Stimulated activated CD4-positive, alpha-beta T cell treated with anti-CD3 and anti-CD28 coated beads, Interleukin-2, amount 100 ng/mL, for 48 hours (primary cell): Measurements from ENCODE around the gene CELSR3.
A peak's percentile ranks its signal among the peaks of the same experiment; 100 is the strongest.

Experiments used
- DNase-seq, 2 donors: peaks; one replicate each; pipeline ENCODE4 v3.0.0-alpha.2; 2020

The CELSR3 gene

DNA sequence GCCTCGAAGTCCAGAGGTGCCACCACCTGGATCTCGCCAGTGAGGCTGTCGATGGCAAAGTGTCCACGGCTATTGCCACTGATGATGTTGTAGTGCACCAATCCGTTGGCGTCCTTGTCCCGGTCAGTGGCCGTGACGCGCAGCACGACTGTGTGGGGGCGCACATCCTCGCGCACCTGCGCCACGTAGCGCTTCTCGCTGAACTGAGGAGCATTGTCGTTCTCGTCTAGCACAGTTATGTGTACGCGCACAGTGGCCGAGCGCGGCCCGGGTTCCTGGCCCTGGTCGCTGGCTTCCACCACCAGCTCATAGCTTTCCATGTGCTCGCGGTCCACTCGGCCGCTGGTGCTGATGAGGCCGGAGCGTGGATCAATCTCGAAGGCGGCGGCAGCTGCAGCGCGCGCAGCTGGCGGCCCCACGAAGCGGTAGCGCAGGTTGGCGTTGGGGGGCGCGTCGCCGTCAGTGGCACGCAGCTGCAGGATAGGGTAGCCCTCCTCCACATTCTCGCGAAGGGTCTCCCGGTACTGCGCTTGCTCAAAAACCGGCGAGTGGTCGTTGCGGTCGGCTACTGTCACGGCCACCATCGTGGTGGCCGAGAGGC, 1.8 kb downstream of the CELSR3 start:
- no peak for DNase-seq

- DNase-seq, result peak in 1 of 2 donors; percentile 20
Observed at GRCh38 chr3:48656841-48657281, 5.8 kb downstream of the CELSR3 start.

DNA sequence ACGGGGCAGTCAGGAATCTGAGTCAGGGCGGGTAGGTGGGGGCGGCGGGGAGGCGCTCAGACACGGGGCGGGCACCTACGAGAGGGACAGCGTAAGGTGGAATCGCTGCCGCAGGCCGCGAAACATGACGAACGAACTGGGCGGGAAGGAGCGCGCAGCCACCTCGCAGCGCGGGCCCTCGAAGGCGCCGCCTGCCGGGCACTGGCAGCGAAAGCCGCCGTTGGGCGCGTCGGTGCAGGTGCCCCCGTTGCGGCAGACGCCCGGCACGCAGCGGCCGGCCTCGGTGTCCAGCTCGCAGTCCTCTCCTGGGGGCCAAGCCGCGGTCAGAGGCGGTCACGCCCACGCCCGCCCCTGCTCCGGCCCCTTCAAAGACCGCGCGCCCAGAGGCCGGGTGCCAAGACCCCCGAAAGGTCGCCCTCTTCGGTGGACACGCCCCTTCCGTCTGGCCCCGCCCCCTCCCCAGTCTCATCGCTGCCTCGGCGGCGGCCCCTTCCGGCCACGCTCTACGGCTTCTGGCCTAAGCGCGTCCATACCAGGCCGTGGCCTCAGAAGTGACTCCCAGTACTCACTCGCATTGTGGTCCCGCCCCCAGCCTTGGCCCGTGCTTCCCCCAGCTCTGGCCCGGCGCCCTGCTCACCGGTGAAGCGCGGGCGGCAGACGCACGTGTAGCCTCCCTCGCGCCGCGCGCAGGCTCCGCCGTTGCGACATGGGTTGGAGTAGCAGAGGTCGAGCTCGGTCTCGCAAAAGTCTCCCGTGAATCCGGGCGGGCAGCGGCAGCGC, 6.4 kb downstream of the CELSR3 start:
- peak; percentile 79 to 84 for DNase-seq

DNA sequence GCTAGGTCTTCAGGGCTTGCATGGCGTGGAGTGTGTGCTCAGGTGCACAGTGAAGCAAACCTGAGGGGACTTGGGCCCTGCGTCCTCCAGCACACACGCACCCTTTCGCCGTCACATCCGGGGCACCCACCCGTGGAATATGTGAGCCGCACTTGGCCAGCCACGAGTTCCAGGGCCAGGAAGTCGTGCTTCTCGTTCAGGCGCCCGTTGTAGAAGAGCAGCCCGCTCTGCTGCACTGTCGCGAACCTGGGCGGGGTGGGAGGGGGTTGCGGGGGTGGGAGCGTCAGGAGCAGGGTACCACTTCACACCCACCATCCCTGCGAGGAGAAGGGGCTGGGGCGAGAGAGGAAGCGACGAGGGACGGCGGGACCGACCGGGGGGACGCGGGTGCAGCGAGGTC, 7.1 kb downstream of the CELSR3 start:
- peak in 1 of 2 donors; percentile 39 for DNase-seq

DNA sequence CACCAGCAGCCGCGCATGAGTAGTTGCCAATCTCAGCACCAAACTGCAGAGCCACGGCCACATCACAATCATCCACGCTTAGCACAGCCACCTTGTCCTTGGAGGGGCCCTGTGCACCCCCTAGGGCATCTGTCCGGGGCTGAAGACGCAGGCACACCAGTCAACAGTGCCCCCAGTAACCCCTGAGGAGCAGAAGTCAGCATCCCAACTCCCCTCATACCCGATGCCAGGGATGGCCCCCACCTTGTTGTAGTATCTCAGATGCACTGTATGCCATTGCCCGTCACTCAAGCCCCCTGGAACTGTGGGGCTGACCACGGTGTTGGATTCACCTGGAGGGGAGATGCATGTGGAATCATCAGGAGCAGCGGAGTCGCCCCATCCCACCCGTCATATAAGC, 7.6 kb downstream of the CELSR3 start:
- DNase-seq, result no peak

DNA sequence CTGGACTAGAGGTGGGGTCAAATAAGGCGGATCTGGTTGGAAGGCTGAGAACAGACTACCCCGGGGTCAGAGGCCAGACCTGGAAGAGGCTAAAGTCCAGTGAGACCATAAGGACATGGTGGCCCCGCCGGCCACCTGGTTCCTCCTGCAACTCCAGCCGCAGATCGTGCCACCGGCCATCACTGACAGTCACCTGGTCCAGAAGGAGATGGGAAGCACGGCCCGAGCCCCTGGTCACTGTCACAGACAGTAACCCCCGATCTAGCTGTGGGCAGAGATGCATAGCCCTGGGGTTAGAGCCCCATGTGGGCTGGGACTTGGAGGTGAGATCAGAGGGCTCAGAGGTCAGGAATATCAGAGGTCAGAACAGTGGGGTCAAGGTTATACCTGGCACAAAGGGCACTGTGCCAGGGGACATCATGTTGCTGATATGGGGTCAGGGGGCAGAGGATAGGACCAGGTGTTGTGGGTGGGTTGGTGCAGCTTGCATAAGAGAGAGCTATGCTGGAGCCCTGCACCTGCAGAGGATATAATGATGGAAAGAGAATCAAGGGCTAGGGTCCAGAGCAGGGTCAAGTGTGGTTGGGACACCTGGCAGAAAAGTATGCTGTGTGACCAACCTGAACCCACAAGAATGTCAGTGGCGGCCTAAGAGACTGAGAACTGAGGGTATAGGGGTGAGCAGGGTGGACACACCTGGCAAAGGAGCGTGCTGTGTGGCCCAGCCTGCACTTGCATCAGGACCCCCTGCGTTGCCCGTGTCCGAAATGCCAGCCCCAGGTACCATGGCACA, 9.6 kb downstream of the CELSR3 start:
- no peak for DNase-seq

DNA sequence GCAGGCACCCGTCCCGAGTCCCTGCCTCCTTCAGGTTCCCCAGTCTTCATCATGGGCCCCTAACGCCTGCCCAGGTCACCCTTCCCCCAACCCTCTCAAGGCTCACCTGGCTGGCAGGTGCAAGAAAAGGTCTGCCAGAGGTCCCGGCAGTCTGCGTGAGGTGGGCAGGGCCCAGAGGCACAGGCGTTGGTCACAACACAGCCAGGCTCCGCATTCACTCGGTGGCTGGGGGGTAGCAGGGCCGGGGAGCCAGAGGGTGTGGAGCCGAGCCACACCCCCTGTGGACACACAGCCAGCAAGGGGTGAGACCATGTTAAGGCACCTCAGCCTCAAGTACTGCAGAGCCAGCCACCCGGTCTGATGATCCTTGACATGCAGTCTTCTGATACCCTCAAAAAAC, 10.9 kb downstream of the CELSR3 start:
- DNase-seq, result no peak

DNA sequence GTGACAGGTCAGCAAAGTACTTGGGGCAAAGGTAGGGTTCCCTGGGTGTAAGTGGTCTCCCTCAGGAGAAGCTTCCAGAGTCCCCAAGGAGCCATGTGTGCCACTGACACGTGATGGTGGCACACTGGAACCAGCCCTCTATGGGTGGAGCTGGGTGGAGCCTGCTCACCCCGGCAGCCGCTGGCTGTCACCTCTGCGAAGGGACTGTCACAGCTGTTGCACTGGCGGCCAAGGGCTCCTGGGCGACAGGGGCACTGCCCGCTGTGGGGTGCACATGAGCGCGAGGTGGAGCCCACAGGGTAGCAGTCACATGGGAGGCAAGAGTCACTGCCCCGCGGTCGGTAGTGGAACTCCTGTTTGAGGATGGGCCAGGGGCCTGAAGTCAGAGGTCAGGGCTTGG, 12.0 kb downstream of the CELSR3 start:
- no peak for DNase-seq

- no peak for DNase-seq
Observed at GRCh38 chr3:48648188-48648850, 14.4 kb downstream of the CELSR3 start.

DNA sequence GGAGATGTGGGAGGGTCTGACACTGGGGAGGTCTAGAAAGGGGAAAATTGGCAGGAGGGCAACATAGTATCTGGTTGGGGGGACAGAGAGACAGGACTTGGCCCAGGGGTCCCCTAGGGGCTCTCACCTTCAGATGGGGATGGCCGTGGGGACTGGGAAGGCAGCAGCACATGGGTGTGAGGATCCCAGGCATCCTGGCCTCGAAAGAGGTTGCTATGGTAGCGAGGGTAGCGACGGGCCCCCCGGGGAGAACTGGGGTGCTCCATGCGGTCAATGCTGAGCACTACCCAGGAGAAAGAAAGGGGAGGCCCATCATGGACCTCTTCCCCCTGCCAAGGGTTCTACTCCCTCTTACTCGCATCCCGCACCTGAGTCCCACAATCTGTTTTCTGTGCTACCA, 15.0 kb downstream of the CELSR3 start:
- DNase-seq, result no peak

DNA sequence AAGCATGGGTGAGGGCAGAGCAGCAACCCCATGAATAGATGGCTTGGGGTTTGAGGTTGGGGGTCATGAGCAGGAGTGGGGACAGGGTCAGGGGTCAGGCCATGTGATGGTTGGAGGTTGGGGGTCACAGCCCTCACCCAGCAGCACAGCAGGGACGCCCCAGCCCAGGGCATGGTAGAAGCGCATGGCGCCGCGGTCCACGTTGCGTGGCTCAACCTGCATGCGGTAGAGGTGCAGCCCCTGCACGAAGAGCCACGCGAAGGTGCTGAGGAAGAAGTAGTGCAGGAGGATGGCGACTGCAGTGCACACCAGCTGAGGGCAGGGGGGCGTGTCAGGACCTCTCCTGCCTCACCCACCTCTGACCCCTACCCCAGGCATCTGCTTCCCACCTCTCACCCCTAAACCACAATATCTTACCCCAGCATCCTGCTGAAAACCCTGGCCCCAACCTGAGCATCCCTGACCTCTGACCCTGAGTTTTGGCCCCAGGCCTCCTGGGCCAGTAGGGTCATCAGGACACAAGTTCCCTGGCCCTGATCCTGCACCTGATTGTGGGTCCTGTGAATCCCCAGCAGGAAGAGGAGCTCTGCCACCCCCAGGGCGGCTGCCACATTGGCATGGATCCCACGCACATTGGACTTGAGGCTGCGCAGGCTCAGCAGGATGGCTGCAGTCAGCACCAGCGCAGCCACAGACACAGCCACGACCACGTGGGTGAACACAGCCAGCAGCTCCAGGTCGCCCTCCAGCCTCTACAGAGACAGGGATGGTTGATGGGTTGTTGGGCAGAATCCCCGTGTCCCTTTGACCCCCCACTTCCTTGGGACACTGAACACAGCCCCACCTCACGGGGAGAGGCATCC, 17.6 kb downstream of the CELSR3 start:
- no peak for DNase-seq

GRCh38 chr3:48642605-48643004, 20.1 kb downstream of the CELSR3 start:
- DNase-seq, result no peak

DNA sequence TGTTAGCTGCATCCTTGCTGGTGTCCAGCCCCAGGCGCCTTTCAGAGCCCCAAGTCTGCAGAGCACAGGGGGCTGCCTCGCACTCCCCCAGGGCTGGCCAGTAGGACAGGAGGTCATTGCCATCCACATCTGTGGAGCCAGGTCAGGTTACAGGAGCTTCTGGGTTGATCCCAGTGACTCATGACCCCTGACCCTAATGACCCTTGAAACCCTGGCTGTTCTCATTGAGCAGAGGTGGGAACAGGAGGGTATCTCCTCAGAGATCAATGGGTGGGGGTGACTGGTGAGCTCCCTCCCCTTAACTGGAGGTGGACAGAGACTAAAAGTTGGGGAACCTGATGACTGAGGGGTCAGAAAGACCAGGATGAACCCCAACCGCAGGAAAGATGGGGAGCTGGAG, 21.3 kb downstream of the CELSR3 start:
- DNase-seq, result no peak

GRCh38 chr3:48639944-48640606, 22.6 kb downstream of the CELSR3 start:
- DNase-seq, result no peak

DNA sequence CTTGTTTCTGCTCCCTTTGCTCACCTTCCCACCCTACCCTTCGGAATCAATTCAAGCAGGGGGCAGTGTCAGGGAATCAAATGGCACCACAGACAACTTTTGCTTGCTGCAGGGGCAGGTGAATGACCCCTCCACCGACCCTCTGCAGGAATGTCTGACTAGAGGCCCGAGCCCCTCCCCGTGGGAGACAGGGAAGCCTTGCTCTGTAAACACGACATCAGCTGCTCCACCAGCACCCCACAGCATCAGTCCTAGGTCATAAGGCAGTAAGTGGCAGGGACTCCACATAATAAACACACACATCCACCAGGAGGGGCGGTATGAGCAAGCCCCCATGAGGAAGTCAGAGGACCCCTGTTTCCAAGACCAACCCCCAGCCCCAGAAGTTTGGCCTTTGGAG, 25.4 kb downstream of the CELSR3 start:
- no peak for DNase-seq

- no peak for DNase-seq
Observed at GRCh38 chr3:48636149-48636655, 26.5 kb downstream of the CELSR3 start.

DNA sequence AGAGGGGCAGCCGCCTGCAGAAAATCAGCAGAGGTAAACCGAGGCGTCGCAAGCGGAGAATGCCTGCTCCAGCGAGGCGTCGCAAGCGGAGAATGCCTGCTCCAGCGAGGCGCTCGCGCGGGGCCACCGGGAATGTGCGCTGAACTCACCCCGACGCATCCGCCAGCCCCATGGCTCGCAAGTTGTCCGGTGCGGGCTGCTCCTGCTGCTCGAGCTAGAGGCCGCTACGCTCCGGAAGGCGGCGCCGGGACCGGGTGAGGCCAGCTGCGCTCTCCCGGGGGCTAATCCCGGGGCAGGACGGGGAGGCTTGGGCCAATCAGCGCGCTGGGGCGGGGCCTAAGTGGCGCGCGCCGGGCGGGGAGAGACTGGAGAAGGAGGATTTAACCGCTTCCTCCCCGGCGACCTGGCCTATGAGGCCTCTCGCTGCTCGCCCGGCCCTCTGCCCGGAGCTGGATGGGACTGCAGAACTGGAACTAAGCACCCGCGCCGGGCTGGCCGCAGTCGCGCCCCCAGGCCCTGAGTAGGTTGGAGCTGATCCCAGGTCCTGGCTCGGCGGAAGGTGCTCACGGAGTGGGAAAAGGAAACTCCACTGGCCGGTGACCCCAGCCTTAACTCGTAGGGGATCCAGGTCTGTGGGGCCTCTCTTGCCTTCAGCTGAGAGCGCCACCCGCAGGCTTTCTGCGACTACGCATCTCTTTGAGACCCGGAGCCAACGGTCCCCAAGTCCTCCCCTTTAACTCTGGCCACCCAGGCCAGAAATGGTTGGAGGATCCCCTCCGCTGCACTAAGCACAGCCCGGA, 27.3 kb downstream of the CELSR3 start, which contains the start of gene SLC26A6:
Gene SLC26A6 (minus strand): TSS at position 240 of the 800 bp plus-strand sequence. CDS start 68 bp downstream, at position 172.
- peak; percentile 92 to 95 for DNase-seq

GRCh38 chr3:48634661-48635221, 27.9 kb downstream of the CELSR3 start:
- DNase-seq, result peak; percentile 38 to 39

DNA sequence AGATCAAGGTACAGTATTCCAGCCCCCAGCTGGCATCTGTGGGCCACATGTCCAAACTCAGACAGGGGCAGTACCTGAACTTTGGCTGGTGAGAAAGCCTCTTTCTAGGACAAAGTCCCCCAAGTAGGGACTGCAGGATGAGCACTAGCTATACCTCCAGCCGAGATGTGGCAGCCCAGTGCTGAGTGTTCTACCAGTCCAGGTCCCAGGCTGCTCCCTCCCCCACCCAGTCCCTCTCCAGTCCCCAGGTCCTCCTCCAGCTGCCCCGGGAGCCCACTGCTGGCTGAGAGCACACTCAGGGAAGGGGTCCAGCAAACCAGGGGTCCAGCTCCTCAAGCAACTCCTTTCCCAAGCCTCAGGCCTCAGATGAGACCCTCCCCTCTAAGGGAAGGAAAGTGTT, 28.9 kb downstream of the CELSR3 start:
- DNase-seq, result no peak

DNA sequence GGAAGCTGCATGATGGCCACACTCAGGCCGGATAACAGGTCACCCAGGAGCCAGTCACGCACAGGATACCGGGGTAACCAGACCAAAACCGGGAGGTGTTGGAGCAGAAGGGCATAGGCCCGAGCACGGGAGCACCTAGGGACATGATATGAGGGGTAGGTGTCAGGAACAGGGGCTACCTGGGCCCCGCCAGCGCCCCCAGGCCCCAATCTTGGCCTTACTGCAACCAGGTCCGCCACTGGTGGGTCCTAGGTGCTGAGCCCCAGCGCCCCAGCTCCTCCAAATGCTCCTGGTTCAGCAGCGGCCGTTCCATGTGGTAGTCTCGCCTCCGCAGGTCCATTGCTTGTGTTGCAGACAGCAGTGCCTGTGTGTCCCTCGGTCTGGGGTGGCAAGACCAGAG, 29.4 kb downstream of the CELSR3 start:
- no peak for DNase-seq
